HEK293 (cell line): ENCODE data around the gene BTBD9.

ENCODE experiments used
- CTCF ChIP-seq: fragments of 450-650 bp; formaldehyde crosslinking; IDR thresholded peaks from 2 replicates; pipeline ENCODE4 v1.5.1; 2016; ENCODE audit warnings: missing biosample characterization, missing genetic modification characterization
- MYNN ChIP-seq: fragments of 450-650 bp; formaldehyde crosslinking; IDR thresholded peaks from 2 replicates; pipeline ENCODE4 v1.5.1; 2016; ENCODE audit warnings: missing biosample characterization, missing genetic modification characterization, borderline replicate concordance
- ZFP41 ChIP-seq: fragments of 450-650 bp; formaldehyde crosslinking; IDR thresholded peaks from 2 replicates; pipeline ENCODE4 v1.5.1; 2016; ENCODE audit warnings: missing biosample characterization, missing genetic modification characterization, borderline replicate concordance
- ZNF362 ChIP-seq: fragments of 450-650 bp; formaldehyde crosslinking; IDR thresholded peaks from 2 replicates; pipeline ENCODE4 v1.5.1; 2016; ENCODE audit warnings: missing biosample characterization, missing genetic modification characterization
- ZNF747 ChIP-seq: fragments of 450-650 bp; formaldehyde crosslinking; IDR thresholded peaks from 2 replicates; pipeline ENCODE4 v1.5.1; 2016; ENCODE audit warnings: missing biosample characterization, missing genetic modification characterization
- TF ChIP-seq, protein P1 (sequence below): fragments of 450-650 bp; formaldehyde crosslinking; IDR thresholded peaks from 2 replicates; pipeline ENCODE4 v1.5.1; 2016; ENCODE audit warnings: missing biosample characterization, missing genetic modification characterization

DNA sequence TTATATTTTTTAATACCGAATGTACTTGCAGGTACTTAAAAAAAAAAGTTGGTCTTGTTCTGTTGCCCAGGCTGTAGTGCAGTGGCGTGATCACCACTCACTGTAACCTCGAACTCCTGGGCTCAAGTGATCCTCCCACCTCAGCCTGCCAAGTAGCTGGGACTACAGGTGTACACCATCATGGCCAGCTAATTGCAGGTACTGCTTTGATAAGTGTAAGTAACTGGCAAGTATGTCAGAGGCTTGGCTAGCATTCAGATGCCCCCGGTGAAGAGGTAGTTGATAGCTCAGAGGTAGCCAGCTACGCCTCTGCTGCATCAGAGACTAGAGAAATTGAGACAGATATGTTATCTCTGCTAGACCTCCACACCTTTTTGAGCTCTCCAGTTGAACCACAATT, 40.5 kb downstream of the BTBD9 start:
- TF ChIP-seq, protein P1, sequence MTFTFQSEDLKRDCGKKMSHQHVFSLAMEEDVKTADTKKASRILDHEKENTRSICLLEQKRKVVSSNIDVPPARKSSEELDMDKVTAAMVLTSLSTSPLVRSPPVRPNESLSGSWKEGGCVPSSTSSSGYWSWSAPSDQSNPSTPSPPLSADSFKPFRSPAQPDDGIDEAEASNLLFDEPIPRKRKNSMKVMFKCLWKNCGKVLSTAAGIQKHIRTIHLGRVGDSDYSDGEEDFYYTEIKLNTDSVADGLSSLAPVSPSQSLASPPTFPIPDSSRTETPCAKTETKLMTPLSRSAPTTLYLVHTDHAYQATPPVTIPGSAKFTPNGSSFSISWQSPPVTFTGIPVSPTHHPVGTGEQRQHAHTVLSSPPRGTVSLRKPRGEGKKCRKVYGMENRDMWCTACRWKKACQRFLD (tag by site-specific recombination): no peak
- no peak for TF ChIP-seq ZFP41 (tag by site-specific recombination)
- no peak for TF ChIP-seq MYNN (tag by site-specific recombination)
- TF ChIP-seq CTCF (tag by site-specific recombination): no peak
- TF ChIP-seq ZNF362 (tag by site-specific recombination): no peak
- TF ChIP-seq ZNF747 (tag by site-specific recombination): no peak
